Gastrocnemius medialis (tissue), 4 donors: ENCODE measurements around the gene CST5. TPM values are rescaled to one million over a fixed set of nuclear protein-coding genes. Genes with fewer than 3 reads are reported as not detected.

Source experiments
- ATAC-seq, 2 donors: fragments of 150-250 bp; one replicate each; pipeline ENCODE4 v1.9.1; 2016
- DNase-seq, 2 donors: peaks; one replicate each; pipeline ENCODE4 v3.0.0-alpha.2; 2019
- H3K27ac ChIP-seq, 4 donors: fragments of 200-600 bp; sonication (generic); 1 replicate in 1 of 4; 2 replicates in 3 of 4; pipeline ENCODE4 v1.5.1; 2016 to 2018; ENCODE audit warnings: mild to moderate bottlenecking in 2 of 4, moderate library complexity in 1 of 4
- H3K27me3 ChIP-seq, 3 donors: fragments of 200-600 bp; sonication (generic) in 2 of 3; 1 replicate in 1 of 3; 2 replicates in 2 of 3; pipeline versions ENCODE4 v1.5.1 to v1.6.0; 2016 to 2019; ENCODE audit warnings: mild to moderate bottlenecking in 1 of 3, moderate library complexity in 1 of 3
- H3K36me3 ChIP-seq, 2 donors: fragments of 200-600 bp; sonication (generic) in 1 of 2; one replicate each; pipeline ENCODE4 v1.5.1; 2017 to 2018
- H3K4me1 ChIP-seq, 2 donors: fragments of 200-600 bp; sonication (generic) in 1 of 2; one replicate each; pipeline ENCODE4 v1.5.1; 2016 to 2017; ENCODE audit warnings: mild to moderate bottlenecking in 2 of 2
- H3K4me3 ChIP-seq, 4 donors: fragments of 200-600 bp; sonication (generic) in 3 of 4; 1 replicate in 1 of 4; 2 replicates in 3 of 4; pipeline ENCODE4 v1.5.1; 2016 to 2019; ENCODE audit warnings: mild to moderate bottlenecking in 2 of 4
- H3K9me3 ChIP-seq, 3 donors: fragments of 200-600 bp; sonication (generic) in 2 of 3; 1 replicate in 1 of 3; 2 replicates in 2 of 3; pipeline ENCODE4 v1.5.1; 2016 to 2019
- POLR2A ChIP-seq, 2 donors: fragments of 450-650 bp; IDR thresholded peaks; one replicate each; pipeline ENCODE4 v1.6.1; 2017; ENCODE audit warnings: antibody characterized with exemption in 2 of 2, mild to moderate bottlenecking in 2 of 2, moderate library complexity in 2 of 2
- in situ Hi-C, 4 donors: fragments of 200-750 bp; cut with MboI; loops; one replicate each; pipeline versions ENCODE4 v1.15.0 to v1.8.0; 2017; ENCODE audit warnings: low sequenced_read_pairs in 4 of 4
- intact Hi-C: fragments of 100-400 bp; cut with DNase I; formaldehyde crosslinking; loops from one replicate; pipeline ENCODE4 v1.15.1; 2023; ENCODE audit warnings: low total_unique reads
- total RNA-seq, 4 donors: library from RNA; depleted of rRNA; stranded (reverse); fragments of >200 nt; gene quantifications; one replicate each; pipeline versions ENCODE4 v1.1.0 to v1.2.3, GENCODE V29; 2016
- TF ChIP-seq, protein P1 (sequence below), 5 experiments: fragments of 450-650 bp in 3 of 5; fragments of 200-600 bp in 2 of 5; sonication (generic) in 2 of 5; IDR thresholded peaks in 4 of 5; conservative IDR thresholded peaks in 1 of 5; 1 replicate in 4 of 5; 2 replicates in 1 of 5; pipeline ENCODE4 v1.5.1; 2016 to 2019; ENCODE audit warnings: antibody characterized with exemption in 5 of 5, mild to moderate bottlenecking in 3 of 5, moderate library complexity in 3 of 5

Gene CST5
- total RNA-seq, 4 donors from 2014 or later, result not detected

DNA sequence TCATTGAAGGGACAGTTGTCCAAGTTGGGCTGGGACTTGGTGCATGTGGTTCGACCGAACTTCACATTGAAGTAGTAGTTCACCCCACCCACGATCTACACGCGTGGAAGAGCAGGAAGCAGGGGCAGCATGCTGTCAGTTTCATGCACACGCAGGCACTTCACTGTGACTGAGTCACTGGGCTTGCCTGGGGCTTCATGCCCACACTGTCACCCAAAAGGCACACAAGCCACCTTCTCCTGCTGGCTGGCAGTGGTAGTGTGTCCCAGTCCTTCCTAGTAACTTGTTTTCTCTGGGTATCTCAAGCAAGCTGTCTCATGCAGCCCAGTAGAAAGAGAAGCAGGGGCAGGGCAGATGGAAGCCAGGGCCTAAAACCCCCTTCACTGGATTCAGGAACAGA is 2.0 kb downstream of the CST5 start:
- no peaks in the 10 kb centered on the region for H3K4me1 ChIP-seq

DNA sequence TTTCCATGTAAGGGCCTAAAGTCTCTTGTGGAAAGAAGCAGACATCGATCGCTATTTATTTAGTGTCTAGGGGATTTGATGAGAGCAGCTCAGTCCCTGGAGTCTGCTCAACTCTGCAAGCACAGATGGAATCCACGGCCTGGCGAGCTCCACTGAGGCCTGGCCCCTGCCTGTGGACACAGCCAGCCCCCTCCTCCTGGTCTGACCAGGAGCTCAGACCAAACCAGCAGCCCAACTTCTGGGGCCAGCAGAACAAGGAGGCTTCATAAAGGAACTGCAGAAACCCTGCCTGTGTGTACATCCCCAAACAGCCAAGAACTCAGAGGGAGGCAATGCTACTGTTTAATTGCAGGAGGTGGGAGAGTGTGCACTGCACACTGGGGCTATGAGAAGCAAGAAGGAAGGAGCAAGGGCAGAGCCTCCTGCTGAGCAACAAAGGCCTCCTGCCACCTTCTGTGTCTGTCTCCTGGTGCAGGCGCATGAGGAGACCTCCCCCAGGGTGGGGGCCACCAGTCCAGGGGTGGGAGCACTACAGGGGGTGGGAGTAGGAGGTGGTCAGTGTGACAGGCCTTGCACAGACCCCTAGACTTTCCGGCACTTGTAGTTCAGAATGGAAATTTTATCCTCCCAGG is 3.8 kb downstream of the CST5 start:
- Histone ChIP-seq H3K36me3 (no peaks in the 10 kb centered on the region), H3K4me3 (no peak overlapping the region), H3K27ac (no peak overlapping the region), H3K4me1 (no peaks in the 10 kb centered on the region), H3K9me3 (no peaks in the 10 kb centered on the region), H3K27me3 (no peaks in the 10 kb centered on the region)
- DNase-seq (no peak), ATAC-seq (no peak)
- in situ Hi-C loops (loop anchor here in 1 of 4 donors (25.0 kb wide), 1 partner anchor 88 kb away; no protein-coding TSS in a partner anchor), intact Hi-C loops (no loop called here)
- TF ChIP-seq, protein P1, sequence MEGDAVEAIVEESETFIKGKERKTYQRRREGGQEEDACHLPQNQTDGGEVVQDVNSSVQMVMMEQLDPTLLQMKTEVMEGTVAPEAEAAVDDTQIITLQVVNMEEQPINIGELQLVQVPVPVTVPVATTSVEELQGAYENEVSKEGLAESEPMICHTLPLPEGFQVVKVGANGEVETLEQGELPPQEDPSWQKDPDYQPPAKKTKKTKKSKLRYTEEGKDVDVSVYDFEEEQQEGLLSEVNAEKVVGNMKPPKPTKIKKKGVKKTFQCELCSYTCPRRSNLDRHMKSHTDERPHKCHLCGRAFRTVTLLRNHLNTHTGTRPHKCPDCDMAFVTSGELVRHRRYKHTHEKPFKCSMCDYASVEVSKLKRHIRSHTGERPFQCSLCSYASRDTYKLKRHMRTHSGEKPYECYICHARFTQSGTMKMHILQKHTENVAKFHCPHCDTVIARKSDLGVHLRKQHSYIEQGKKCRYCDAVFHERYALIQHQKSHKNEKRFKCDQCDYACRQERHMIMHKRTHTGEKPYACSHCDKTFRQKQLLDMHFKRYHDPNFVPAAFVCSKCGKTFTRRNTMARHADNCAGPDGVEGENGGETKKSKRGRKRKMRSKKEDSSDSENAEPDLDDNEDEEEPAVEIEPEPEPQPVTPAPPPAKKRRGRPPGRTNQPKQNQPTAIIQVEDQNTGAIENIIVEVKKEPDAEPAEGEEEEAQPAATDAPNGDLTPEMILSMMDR (IDR thresholded peaks at IDR 0.05 in 4 of 5, conservative IDR thresholded peaks at IDR 0.05 in 1 of 5), result no peak
- no peak for TF ChIP-seq POLR2A (IDR thresholded peaks at IDR 0.05)

More for the DNA sequence above, 2.0 kb downstream of the CST5 start:
- Histone ChIP-seq H3K27me3 (no peaks in the 10 kb centered on the region), H3K4me3 (no peak overlapping the region), H3K27ac (no peak overlapping the region), H3K36me3 (no peaks in the 10 kb centered on the region), H3K9me3 (no peaks in the 10 kb centered on the region)
- ATAC-seq, result no peak
- TF ChIP-seq POLR2A (IDR thresholded peaks at IDR 0.05), result no peak
- TF ChIP-seq, protein P1 (IDR thresholded peaks at IDR 0.05 in 4 of 5, conservative IDR thresholded peaks at IDR 0.05 in 1 of 5), result no peak
- in situ Hi-C loops, result loop anchor here in 1 of 4 donors (25.0 kb wide), 1 partner anchor 90 kb away; no protein-coding TSS in a partner anchor
- intact Hi-C loops, result no loop called here
- no peak for DNase-seq

DNA sequence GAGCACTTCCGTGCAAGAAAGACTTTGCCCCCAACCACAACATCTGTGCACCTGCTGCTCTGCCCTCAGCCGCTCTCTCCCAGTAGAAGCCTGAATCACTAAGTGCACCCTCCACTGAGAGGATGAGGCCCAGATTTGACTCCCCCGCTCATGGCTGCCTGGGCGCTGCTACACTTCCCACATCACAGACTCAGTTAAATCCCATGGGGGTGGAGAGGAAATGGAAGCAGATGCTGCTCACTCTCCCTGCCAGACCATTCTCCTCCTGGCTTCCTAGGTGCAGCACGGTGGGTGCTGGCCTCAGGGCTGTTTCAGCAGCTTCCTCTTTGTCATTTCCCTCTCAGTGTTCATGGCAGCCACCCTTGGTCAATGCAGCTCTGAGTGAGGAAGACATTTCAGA is 4.8 kb downstream of the CST5 start:
- Histone ChIP-seq H3K27me3 (peaks cover 0 to under 1% (median 0%) of the 10 kb centered on the region in 3 donors), H3K36me3 (no peaks in the 10 kb centered on the region), H3K4me1 (no peaks in the 10 kb centered on the region), H3K9me3 (no peaks in the 10 kb centered on the region), H3K27ac (no peak overlapping the region), H3K4me3 (no peak overlapping the region)
- in situ Hi-C loops (loop anchor here in 1 of 4 donors (25.0 kb wide), 1 partner anchor 87 kb away; no protein-coding TSS in a partner anchor), intact Hi-C loops (no loop called here)
- TF ChIP-seq, protein P1 (IDR thresholded peaks at IDR 0.05 in 4 of 5, conservative IDR thresholded peaks at IDR 0.05 in 1 of 5), result no peak
- no peak for TF ChIP-seq POLR2A (IDR thresholded peaks at IDR 0.05)
- ATAC-seq (no peak), DNase-seq (no peak)

DNA sequence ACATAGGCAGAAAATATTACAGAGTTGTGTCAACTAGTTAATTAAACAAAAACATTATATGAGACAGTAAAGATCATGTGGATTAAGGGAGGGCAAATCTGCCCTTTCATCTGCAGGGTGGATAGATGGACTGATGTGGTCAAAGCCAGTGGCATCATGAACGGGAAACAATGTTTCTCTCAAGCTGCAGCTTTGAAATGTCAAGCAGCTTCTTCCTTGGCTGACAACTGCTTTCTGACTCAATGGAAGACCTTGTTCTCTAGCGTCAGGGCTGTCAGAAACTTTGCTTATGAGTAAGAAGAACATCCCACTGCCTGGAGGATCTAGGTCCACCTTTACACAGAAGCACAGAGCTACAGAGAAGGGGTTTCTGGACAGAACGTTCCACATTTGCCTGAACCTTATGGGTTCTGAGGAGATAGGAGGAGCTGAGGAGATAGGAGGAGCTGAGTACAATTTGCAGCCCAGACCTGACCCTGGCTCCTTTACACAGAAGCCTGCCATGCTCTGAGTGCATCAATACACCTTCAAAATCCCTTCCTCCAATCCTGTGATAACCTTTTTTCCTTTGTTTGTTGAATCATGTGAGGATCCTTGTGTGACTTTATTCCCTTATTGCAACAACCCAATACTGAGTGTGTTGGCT is 6.1 kb downstream of the CST5 start:
- H3K4me1 ChIP-seq, result no peaks in the 10 kb centered on the region
- no peak for TF ChIP-seq POLR2A (IDR thresholded peaks at IDR 0.05)
- TF ChIP-seq, protein P1 (IDR thresholded peaks at IDR 0.05 in 4 of 5, conservative IDR thresholded peaks at IDR 0.05 in 1 of 5), result no peak
- peaks cover 0 to 2% (median 0%) of the 10 kb centered on the region in 3 donors for H3K27me3 ChIP-seq
- no peak overlapping the region for H3K4me3 ChIP-seq
- H3K36me3 ChIP-seq, result no peaks in the 10 kb centered on the region
- DNase-seq (no peak), ATAC-seq (no peak)
- intact Hi-C loops (no loop called here), in situ Hi-C loops (no loop called here)
- no peak overlapping the region for H3K27ac ChIP-seq
- H3K9me3 ChIP-seq, result no peaks in the 10 kb centered on the region
